Dermis microvascular lymphatic vessel endothelial cell (primary cell): ENCODE results near the gene CUTA. TPM values are rescaled to one million over a fixed set of nuclear protein-coding genes. Genes with fewer than 3 reads are reported as not detected.

Experiments
- DNase-seq, 2 donors: peaks; one replicate each; pipeline versions ENCODE4 v3.0.0 to v3.0.0-alpha.2; 2010; ENCODE audit warnings: low read depth in 2 of 2
- total RNA-seq: library from RNA; depleted of rRNA; stranded (reverse); fragments of >200 nt; gene quantifications from 2 replicates; pipeline ENCODE4 v1.2.1, GENCODE V29; 2014

The CUTA gene
- total RNA-seq, 1 donor from 2014 or later: 43.8 TPM

DNA sequence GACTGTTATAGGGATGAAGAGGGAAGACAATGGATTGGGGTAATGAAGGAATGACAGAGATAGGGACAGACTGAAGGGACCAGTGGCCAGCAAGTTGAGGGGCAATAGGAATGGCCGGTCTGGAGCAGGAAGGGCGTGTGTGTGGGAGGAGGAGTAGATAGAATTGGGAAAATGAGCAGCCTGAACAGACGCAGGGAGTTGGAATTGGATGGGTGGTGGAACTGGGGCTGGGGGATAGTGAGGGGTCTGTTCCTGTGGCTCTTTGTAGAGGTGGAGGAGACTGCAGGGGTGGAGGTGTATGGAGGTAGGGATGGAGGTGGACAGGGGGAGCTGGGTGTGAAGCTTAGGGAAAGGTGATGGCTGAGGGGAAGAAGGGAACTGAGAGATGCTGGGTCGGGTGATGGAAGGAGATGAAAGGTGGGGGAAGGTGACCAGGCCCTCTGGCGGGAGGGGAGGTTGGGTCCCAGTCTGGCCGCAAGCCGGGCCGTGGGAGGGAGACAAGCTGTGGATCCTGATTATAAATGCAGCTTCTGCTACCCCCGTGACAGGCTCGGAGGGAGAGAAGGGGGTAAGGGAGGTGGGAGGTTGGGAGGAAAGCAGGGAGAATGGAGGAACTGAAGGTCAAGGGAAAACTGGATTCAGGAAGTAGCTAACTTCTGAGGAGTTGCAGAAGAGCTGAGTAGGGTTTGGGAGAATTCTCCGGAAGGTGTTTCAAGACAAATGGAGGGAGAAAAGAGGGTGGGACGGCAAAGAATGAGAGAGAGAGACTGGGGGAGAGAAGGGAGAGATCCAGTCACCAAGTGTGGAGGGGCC lies 7.2 kb upstream of the CUTA start:
- no peak for DNase-seq

DNA sequence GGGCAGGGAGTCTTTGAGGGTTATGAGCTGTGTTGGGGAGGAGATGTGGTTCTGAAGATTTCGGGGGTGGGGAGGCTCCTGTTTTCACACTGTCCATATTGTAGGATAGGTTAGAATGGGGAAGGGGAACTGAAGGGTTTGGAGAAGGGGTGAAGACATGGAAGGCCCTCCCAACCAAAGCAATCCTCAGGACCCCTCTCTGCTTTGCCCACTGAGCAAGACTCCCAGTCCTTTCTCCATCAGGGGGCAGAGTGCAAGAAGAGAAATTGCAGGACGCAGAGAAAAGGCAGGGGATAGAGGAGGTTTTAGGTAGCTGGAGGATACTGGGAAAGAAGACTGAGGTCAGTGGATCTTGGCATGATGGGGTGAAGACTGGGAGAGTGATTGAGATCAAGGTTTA lies 5.9 kb upstream of the CUTA start:
- no peak for DNase-seq

DNA sequence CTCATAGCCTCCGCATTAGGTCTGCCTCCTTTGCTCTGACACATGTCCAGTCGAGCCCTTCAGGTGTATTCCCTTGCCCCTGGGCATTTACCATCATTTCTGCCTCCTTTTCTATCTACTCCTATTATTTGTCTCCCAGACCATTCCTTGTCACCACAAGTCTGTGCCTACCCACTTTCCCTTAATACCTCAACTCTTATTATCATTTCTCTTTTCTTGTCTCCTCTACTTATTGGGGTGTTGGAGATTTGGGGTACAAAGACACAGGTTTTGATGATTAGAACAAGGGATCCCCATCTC lies 3.4 kb upstream of the CUTA start:
- no peak for DNase-seq

- no peak for DNase-seq
Measured at GRCh38 chr6:33420491-33421343, 2.8 kb upstream of the CUTA start.

DNA sequence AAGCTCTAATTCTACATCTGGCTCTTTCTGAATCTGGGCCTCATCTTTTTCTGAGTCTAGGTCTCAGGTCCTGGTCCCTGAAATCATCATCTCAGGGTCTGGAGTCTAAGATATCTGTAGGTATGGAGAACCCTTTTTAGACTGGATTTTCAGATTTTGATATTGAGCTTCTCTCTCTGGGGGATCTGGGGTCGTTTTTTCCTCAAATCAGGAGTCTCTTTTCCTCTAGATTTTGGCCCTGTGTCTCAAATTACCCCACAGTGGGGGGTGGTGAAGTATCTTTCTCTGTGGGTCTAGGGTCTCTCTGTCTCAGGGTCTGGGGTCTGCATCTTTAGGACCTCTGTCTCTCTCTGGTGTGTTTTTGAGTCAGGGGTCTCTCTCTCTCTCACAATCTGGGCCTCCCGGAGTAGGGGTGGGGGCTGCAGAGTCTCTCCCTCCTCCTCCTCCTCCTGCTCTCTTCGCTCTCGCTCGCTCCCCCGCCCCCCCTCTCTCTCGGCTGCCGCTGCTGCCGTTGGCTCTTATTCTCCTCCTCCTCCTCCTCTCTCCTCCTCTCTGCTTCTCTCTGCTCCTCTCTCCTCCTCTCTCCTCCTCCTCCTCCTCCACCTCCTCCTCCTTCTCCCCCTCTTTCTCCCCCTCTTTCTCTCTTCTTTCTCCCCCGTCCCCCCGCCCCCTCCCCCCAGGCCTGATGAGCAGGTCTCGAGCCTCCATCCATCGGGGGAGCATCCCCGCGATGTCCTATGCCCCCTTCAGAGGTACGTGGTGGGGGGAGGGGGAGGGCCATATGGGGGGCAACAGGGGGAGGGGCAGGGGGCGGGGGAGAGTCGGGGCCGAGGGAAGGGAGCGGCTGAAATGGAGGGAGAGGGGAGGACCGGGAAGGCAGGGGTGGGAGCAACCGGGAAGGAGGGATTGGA lies 1.9 kb upstream of the CUTA start, which contains the start of gene SYNGAP1:
Gene SYNGAP1, plus strand, starts transcription at position 486 of the 911 bp plus-strand sequence. Its CDS starts 200 bp downstream, at position 686.
- DNase-seq: no peak

GRCh38 chr6:33418690-33419291 lies 884 bp upstream of the CUTA start:
- DNase-seq: no peak

GRCh38 chr6:33417128-33417902 lies 592 bp downstream of the CUTA start:
- DNase-seq: peak in 1 of 2 donors; percentile 53

- no peak for DNase-seq
Measured at GRCh38 chr6:33416386-33417127, 1.4 kb downstream of the CUTA start.

DNA sequence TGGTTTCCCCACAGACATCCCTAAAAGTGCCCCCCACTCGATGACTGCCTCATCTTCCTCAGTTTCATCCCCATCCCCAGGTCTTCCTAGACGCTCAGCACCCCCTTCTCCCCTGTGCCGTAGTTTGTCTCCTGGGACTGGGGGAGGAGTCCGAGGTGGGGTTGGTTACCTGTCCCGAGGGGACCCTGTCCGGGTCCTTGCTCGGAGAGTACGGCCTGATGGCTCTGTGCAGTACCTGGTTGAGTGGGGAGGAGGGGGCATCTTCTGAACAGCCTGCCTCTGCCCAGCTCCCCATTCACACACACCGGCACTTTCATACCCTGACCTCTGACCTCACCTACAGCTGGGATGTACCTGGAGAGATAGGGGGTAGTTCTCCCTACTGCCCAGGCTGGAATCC lies 2.1 kb downstream of the CUTA start:
- DNase-seq: no peak

DNA sequence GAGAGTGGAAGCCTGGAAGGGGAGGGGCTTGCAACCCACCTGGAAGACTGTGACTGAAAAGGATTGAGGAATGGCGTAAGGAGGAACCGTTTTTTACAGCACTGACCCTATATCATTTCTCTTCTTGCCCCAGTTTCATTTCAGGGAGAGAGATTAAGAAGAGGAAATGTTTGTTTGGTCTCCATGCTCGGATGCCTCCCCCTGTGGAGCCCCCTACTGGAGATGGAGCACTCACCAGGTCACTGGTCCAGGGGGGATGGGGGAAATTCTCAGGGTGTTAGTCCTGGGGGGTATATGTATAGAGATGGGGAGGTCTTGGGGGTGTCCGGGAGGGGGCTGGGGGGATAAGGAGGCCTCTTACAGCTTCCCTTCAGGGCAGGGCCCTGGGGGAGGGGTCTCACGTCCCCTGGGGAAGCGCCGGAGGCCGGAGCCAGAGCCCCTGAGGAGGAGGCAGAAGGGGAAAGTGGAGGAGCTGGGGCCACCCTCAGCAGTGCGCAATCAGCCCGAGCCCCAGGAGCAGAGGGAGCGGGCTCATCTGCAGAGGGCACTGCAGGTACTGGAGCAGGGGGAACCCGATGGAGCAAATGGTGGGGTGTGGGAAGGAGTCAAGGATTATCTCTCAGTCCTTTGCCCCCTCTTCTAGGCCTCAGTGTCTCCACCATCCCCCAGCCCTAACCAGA lies 3.2 kb downstream of the CUTA start:
- no peak for DNase-seq

- DNase-seq: no peak
Measured at GRCh38 chr6:33413241-33414120, 4.4 kb downstream of the CUTA start.

DNA sequence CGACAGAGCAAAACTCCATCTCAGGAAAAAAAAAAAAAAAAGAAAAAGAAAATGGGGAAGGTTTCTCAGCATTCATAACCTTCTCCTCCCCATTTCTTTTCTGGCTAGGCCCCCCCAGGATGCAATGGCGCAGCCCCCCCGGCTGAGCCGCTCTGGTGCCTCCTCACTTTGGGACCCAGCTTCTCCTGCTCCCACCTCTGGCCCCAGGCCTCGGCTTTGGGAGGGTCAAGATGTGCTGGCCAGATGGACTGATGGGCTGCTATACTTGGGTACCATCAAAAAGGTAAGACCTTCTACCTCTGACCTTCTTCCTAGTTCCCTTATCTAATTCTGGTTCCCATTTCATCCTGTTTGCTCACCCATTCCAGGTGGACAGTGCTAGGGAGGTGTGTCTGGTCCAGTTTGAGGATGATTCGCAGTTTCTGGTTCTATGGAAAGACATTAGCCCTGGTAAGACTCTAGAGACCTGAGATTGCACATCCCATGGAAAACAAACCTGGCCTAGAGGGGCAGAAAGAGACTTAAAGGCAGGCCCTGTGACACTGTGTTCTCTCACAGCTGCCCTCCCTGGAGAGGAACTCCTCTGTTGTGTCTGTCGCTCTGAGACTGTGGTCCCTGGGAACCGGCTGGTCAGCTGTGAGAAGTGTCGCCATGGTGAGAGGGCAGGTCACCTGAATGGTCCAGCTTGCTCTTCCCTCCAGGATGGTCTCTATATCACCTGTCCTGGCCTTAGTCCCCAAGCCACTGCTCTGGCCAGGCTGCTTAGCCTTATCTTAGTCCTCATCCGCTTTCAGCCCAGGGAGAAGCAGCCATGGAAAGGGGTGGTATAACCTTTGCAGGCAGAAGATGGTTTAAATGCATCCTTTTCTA lies 5.5 kb downstream of the CUTA start:
- DNase-seq: no peak

DNA sequence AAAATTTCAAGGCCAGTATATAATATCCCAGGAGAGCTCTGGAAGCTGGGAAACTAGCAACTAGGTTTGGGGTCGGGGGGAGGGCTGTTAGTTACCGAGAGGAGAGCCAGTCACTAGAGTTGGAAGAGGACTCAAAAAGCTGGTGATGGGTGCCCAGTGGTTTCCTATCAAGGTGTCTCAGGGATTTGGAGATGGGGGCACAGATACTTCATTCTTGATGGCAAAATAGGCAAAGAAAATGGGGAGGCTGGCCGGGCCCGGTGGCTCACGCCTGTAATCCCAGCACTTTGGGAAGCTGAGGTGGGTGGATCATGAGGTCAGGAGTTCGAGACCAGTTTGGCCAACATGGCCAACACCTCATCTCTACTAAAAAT lies 6.3 kb downstream of the CUTA start:
- DNase-seq: no peak

DNA sequence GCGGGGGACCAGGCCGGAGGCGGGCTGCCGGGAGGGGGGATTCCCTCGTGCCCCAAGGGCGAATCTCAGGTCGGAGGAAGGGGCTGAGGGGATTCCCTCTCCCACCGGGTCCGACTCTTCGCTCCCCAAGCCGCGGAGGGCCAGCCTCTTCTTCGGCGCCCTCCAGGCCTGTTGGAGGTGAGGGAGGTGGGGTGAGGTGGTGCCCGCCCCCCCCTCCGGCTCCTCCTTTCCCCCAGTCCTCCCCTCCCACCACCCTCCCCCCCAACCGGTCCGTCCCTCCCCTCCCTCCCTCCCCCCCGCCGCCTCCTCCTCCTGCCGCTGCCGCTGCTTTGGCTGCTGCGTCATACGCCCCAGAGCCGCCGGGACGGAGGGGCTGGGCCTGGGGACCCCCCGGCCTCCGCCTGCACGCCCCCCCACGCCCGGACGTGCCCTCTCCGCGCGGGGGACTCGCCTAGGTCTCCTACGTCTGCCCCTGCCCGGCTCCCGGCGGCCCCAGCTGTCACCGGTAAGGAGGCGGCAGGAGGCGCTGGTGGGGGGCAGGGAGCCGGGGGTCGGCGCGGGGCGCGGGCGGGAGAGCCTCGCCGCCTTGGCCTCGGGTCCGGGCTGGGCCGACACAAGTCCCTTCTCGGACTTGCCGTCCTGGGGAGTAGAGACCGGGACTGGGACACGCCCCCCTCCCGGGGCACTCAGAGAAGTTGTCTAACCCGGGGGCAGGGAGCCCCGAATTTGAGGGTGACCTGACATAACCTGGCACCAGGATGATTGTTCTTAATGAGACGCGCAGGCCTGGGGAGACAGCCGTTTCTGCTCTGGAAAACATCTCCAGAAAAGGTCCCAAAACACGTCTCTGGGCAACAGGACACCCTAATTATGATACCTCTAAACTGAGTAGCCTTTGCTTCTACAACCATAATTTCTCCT lies 6.9 kb downstream of the CUTA start, which contains the start of gene PHF1:
Gene PHF1, plus strand, starts transcription at position 304 of the 921 bp plus-strand sequence. CDS start 1,250 bp downstream, outside the sequence.
- DNase-seq: peak; percentile 65 to 89

DNA sequence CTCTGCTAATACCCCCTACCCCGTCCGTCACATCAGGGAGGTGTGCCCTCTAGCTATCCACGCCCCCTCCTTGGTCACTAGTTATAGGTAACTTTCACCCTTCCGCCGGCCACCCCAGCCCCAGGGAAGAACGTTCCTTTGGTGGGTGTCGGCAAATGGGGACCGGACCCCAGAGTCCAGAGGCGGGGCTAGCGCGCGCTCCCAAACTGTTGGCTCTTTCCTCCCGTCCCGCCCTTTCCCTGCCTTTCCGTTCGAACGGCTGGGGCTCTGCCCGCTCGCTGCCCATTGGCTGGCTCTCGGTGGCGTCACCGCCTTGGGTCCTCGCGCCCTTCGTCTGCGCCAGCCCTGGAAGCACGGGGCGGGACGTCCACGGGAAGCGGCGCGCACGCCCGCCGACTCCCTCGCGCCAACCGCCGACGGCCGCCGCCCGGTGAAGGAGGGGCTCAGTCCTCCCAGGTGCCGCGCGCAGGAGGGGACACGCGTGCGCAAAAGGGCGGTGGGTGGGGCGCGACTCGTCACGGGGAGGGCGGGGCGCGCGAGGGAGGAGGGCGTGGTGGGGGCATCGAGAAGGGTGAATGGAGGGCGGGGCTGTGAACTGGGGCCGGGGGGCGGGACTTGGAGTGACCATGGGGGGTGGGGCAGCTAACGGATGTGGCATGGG lies 7.7 kb downstream of the CUTA start:
- DNase-seq: peak; percentile 93 to 99
